Skeletal muscle satellite cell (primary cell): ENCODE measurements around the gene PIEZO1.
A peak's percentile ranks its signal among the peaks of the same experiment; 100 is the strongest.

Source experiments
- H3K27me3 ChIP-seq: 2 replicates; pipeline ENCODE4 v1.7.0; 2013; ENCODE audit warnings: low read length; ENCODE audit not compliant: control insufficient read depth, insufficient read depth
- H3K36me3 ChIP-seq: 2 replicates; pipeline ENCODE4 v1.7.0; 2013; ENCODE audit warnings: mild to moderate bottlenecking, control low read depth, low read length; ENCODE audit not compliant: insufficient read depth
- H3K4me1 ChIP-seq: 2 replicates; pipeline ENCODE4 v1.7.0; 2013; ENCODE audit warnings: low read length; ENCODE audit not compliant: control insufficient read depth, insufficient read depth
- H3K4me2 ChIP-seq: 2 replicates; pipeline ENCODE4 v1.7.0; 2013; ENCODE audit warnings: mild to moderate bottlenecking, low read length
- H3K4me3 ChIP-seq: 2 replicates; pipeline ENCODE4 v1.7.0; 2013; ENCODE audit warnings: low read length
- H3K9ac ChIP-seq: 2 replicates; pipeline ENCODE4 v1.7.0; 2013; ENCODE audit warnings: mild to moderate bottlenecking, low read depth, low read length, moderate library complexity
- H3K9me3 ChIP-seq: replicated peaks from 2 replicates; pipeline ENCODE4 v1.7.0; 2013; ENCODE audit warnings: mild to moderate bottlenecking, control low read depth, low read length

Gene PIEZO1

DNA sequence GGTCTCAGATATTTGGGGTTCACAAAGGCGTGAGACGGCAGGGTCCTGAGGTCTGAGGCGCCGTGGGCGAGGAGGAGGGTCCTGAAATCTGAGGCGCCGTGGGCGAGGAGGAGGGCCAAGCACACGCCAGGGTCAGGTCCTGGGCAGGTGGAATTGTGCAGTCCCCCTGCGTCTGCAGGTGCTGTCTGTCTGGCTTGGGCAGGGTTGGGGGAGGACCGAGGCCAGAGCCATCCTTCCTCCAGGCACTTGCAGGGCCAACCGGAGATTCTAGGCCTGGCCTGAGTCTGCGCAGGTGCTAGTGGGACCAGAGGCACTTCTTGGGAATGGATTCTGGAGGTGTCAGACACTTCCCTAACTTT lies 29.1 kb upstream of the PIEZO1 start:
- H3K9ac ChIP-seq: no peak overlapping the region
- H3K4me2 ChIP-seq: no peak overlapping the region
- H3K27me3 ChIP-seq: no peaks in the 10 kb centered on the region
- H3K4me1 ChIP-seq: peaks cover 26% of the 10 kb centered on the region
- H3K9me3 ChIP-seq: no peaks in the 10 kb centered on the region
- H3K36me3 ChIP-seq: peaks cover 11% of the 10 kb centered on the region
- no peak overlapping the region for H3K4me3 ChIP-seq

DNA sequence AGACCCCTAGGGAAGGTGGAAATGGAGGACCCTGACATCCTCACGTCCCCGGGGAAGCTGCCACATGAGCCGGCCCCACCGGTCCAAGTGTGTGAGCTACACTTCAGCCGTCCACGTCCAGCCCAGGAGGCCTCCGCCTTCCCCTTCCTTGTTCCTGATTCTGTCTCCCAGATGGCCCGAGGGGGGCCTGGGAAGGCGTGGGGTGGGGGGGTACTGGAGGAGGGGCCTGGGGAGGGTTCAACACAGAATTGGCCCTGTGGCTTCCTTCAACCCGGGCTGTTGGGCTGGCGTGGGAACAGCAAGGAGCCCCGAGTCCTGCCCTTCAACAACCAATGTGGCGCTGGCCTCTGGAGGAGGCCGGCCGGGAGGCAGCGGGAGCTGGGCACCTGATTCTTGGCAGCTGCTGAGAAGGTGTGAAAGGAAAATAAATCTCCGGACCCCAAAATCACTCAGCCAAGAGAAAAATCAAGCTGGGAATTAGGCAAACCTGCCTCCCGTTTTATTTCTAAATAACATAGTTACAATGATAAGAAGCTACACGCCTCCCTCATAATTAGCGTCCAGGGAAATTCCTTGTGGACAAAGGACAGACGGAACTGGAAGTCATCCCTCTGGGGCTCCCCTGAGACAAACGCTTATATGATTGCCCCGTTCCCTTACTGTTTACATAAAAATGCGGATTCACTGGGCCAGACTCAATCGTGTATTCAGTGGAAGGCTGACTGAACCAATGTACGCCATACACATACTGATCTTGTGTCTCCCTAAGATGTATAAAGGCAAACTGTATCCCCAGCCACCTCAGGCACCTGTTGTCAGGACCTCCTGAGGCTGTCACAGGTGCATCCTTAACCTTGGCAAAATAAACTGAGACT lies 28.5 kb upstream of the PIEZO1 start:
- H3K4me3 ChIP-seq: no peak overlapping the region
- peaks cover 26% of the 10 kb centered on the region for H3K4me1 ChIP-seq

DNA sequence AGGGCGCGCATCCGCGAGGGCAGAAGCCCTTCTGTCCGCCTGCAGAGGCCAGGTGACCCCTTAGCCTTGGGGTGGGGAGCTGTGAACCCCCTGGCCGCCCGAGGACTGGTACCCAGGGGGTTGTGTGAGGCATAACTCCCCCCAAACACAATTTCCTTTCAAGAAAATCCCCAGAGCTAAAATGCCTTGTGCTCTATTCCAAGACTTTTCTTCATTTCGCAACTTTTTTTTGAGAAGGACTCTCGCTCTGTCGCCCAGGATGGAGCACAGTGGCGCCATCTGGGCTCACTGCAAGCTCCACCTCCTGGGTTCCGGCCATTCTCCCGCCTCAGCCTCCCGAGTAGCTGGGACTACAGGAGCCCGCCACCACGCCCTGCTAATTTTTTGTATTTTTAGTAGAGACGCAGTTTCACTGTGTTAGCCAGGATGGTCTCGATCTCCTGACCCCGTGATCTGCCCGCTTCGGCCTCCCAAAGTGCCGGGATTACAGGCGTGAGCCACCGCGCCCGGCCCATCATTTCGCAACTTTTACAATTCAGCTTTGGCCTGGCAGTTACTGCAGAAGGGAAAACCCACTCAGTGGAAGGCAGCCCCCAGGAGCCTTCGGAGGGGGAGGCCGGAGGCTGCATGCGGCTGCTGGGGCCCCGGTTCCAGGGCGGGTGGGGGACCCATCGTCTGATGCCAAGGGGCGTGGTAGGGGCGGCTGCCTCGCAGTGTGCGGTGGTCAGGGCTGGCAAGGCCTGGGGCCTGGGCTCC lies 27.7 kb upstream of the PIEZO1 start:
- no peaks in the 10 kb centered on the region for H3K27me3 ChIP-seq
- H3K4me1 ChIP-seq: peaks cover 26% of the 10 kb centered on the region
- H3K36me3 ChIP-seq: peaks cover 21% of the 10 kb centered on the region
- no peaks in the 10 kb centered on the region for H3K9me3 ChIP-seq
- H3K4me2 ChIP-seq: peak overlapping the region; percentile 95
- H3K9ac ChIP-seq: peak overlapping the region; percentile 97
- peak overlapping the region; percentile 83 for H3K4me3 ChIP-seq

More for the DNA sequence above, 28.5 kb upstream of the PIEZO1 start:
- H3K4me2 ChIP-seq: no peak overlapping the region
- peaks cover 13% of the 10 kb centered on the region for H3K36me3 ChIP-seq
- no peak overlapping the region for H3K9ac ChIP-seq
- H3K9me3 ChIP-seq: no peaks in the 10 kb centered on the region
- no peaks in the 10 kb centered on the region for H3K27me3 ChIP-seq

DNA sequence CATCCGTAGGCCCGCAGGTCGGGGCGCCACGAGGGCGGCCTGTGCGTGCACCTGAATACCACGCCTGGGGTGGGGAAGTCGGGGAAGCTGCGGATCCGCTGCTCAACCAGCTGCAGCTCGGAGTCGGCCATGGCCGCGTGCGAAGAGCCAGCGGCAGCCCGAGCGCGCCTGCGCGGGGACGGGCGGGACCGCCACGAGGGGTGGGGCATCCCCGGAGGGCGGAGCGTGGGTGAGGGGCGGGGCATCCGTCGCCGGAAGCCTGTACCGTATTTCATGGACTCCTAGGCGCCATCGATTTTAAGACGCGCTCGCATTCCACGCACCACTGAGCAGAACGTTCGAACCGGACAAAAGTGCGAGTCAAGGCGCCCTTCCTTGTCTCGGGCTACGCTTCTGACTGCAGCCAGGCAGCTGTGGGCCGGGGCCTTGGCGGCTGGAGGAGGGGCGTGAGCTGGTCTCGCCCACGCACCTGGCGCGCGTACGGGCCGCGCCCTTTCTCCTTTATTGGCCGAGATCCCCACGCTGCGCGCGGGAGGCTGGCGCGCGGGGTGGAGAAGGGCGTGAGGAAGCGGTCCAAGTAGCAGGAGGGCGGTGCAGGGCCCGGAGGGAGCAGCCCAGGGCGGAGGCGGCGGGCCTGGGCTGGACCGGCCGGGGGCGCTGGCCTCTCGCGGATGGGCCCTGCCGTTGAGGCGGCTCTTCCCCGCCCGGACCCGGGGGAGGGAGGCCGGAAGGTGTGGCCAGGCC lies 26.9 kb upstream of the PIEZO1 start, which contains the start of gene APRT:
Gene APRT (minus strand): TSS at position 160 of the 744 bp plus-strand sequence. CDS start 29 bp downstream, at position 131.
- peak within 1 kb of the TSS; percentile 83 for H3K4me3 ChIP-seq
- H3K27me3 ChIP-seq: no peaks in the 10 kb centered on the region
- peaks cover 26% of the 10 kb centered on the region for H3K4me1 ChIP-seq
- peak within 1 kb of the TSS; percentile 97 for H3K9ac ChIP-seq
- peaks cover 28% of the 10 kb centered on the region for H3K36me3 ChIP-seq
- peak within 1 kb of the TSS; percentile 95 for H3K4me2 ChIP-seq
- no peaks in the 10 kb centered on the region for H3K9me3 ChIP-seq

DNA sequence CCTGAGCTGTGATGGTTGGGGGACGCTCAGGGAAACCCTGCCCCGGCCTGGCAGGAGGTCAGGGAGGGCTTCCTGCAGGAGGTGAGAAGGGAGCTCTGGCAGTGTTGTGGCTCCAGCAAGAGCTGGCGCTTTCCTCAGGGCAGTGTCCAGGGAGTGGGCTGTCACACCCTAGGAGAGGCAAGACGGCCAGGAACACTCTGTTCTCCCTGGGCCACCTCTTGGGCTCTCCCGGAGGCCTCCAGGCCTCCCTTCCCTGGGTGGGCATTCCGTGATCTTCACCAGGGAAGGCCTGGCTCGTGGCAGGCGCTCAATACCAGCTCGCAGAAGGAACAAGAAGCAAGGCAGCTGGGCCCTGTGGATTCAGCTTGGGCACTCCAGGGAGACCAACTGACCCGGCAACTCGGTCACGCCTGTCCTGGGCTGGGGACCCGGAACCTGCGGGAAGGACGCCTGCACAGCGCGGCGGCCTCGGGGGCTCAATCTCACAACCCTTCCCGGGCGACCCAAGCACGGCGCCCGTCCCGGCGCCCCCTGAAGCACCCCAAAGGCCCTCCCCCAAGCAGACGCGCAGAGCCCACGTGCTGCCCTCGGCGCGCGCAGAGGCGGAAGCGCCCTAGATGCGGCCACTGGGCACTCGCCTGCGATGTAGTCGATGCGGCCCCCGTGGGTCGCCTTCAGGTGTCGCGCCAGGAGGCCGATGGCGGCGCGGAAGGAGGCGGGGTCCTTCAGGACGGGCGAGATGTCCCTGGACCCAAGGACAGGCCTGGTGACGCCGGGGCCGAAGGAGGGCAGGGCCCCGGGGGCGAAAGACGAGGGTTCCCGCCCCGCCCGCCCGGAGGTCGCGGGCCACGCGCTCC lies 26.1 kb upstream of the PIEZO1 start:
- Histone ChIP-seq H3K4me3 (peak overlapping the region; percentile 83), H3K9ac (peak overlapping the region; percentile 97), H3K36me3 (peaks cover 29% of the 10 kb centered on the region), H3K9me3 (no peaks in the 10 kb centered on the region), H3K27me3 (no peaks in the 10 kb centered on the region), H3K4me2 (peak overlapping the region; percentile 95), H3K4me1 (peaks cover 26% of the 10 kb centered on the region)

DNA sequence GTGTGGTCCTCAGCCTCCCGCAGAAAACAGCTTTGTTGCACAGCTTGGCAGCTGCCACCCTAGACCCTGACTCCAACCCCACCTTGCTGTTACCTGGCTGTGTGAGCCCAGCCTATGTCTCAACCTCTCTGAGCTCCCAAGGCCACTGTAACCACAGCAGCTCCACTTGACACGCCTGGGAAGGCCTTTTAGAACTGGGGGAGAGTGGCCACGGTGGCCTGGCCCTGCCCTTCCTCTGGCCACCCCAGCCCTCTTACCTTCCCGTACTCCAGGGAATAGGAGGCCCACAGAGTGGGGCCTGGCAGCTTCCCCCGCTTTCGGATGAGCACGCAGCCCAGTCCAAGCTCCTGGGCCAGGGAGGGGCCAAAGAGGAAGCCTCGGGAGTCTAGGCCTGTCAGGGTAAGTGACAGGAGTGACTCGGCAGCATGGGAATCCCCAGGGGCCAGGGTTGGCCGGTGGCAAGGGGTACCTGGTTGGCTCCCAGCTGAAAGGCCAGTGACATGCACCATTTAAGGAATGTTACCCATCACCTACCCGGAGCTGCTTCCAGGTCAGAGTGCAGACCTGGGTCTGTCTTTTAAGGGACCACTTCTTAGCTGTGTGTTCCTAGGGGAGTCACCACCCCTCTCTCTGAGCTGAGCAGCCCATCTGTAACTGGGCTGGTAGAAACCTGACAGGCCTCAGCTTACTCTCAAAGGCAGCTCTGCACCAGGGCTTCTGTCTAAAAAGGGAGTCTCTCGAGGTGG lies 25.3 kb upstream of the PIEZO1 start:
- H3K9ac ChIP-seq: peak overlapping the region; percentile 97
- no peaks in the 10 kb centered on the region for H3K9me3 ChIP-seq
- peaks cover 29% of the 10 kb centered on the region for H3K36me3 ChIP-seq
- peaks cover 27% of the 10 kb centered on the region for H3K4me1 ChIP-seq
- peak overlapping the region; percentile 95 for H3K4me2 ChIP-seq
- peak overlapping the region; percentile 83 for H3K4me3 ChIP-seq
- H3K27me3 ChIP-seq: no peaks in the 10 kb centered on the region

DNA sequence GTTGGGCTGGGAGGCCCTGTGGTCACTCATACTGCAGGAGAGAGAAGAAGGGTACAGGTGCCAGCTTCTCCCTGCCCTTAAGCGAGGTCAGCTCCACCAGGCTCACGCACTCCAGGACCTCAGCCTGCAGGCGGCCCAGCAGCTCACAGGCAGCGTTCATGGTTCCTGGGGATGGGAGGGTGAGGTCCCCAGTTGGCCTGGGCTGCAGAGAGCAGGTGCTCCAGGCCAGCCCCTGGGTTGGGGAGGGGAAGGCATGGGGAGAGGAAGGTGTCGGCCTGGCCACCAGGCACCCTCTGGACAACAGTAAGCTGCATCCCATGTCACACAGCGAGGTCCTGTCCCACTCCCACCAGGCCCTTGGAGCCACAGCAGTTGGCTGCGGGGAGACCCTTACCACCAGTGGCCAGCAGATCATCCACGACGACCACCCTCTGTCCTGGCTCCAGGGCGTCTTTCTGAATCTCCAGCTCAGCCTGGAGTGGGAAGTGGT lies 24.7 kb upstream of the PIEZO1 start:
- peaks cover 29% of the 10 kb centered on the region for H3K36me3 ChIP-seq
- peak overlapping the region; percentile 83 for H3K4me3 ChIP-seq
- peak overlapping the region; percentile 95 for H3K4me2 ChIP-seq
- H3K9ac ChIP-seq: peak overlapping the region; percentile 97
- H3K27me3 ChIP-seq: no peaks in the 10 kb centered on the region
- H3K4me1 ChIP-seq: peaks cover 33% of the 10 kb centered on the region
- no peaks in the 10 kb centered on the region for H3K9me3 ChIP-seq

DNA sequence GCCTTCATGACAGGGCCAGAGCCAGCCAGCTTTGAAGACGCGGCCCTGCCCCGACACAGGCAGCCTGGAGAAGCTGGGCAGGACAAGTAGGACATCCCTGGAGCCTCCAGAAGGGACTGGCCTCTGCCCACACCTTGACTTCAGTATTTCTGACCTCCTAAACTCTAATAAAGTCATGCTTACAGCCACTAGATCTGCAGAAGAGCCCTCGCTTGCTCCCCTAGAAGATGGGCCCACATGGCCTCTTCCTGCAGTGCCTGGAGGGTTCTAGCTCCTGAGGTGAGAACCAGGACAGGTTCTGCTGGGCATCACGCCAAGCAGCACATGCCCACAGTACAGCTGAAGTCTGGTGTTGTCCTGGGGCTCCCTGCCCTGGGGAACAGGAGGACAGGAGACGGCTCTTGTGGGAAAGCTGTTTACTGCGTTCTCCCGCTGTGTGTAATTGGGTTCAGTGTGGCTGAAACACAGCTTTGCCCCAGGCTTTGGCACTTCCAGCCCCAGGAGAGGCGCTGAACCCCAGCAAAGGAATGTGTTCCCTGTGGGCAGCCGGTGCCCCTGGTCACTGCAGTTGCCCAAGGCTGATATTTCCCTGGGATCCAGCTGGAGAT lies 24.2 kb upstream of the PIEZO1 start:
- Histone ChIP-seq H3K4me1 (peaks cover 38% of the 10 kb centered on the region), H3K36me3 (peaks cover 29% of the 10 kb centered on the region), H3K4me3 (no peak overlapping the region), H3K4me2 (peak overlapping the region; percentile 95), H3K9me3 (no peaks in the 10 kb centered on the region), H3K27me3 (no peaks in the 10 kb centered on the region), H3K9ac (no peak overlapping the region)

DNA sequence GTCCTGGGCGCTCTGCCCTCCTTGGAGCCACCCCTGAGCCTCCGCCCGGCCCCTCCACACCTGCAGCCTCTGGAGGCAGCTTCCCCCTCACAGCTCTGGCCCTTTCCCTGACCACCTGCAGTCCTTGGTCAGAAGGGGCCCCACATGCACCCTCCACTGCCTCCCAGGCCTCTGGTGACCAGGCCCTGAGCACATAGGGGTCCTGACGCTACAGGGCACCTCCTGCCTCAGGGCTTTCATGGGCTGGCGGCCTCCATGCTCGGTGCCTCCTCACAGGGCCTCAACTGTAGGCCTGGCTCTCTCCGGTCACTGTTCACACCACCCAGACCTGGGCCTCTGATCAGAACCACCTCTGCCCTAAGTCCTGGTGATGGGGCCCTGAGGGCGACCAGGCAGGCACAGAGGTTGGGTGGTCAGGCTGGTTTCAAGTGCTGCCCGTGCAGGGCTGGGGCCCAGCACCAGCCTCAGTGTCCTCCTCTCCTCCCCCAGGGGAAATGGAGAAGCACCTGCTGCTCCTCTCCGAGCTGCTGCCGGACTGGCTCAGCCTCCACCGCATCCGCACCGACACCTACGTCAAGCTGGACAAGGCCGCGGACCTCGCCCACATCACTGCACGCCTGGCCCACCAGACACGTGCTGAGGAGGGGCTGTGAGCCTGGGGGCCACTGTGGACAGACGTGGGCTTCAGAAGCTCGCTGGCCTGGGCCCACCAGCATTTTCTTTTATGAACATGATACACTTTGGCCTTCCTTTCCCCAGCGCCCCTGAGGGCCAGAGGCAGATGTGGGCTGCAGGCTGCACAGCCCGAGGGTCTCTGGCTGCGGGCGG lies 22.8 kb upstream of the PIEZO1 start:
- no peaks in the 10 kb centered on the region for H3K9me3 ChIP-seq
- H3K4me2 ChIP-seq: no peak overlapping the region
- no peak overlapping the region for H3K9ac ChIP-seq
- H3K4me3 ChIP-seq: no peak overlapping the region
- no peaks in the 10 kb centered on the region for H3K27me3 ChIP-seq
- peaks cover 29% of the 10 kb centered on the region for H3K36me3 ChIP-seq
- peaks cover 35% of the 10 kb centered on the region for H3K4me1 ChIP-seq
